Transverse colon (tissue), 4 donors: ENCODE results near the gene CLDN19. TPM values are rescaled to one million over a fixed set of nuclear protein-coding genes. Genes with fewer than 3 reads are reported as not detected.

Experiments used
- DNase-seq: peaks from one replicate; pipeline ENCODE4 v3.0.0-alpha.2; 2019
- H3K27ac ChIP-seq, 4 donors: fragments of 200-600 bp; sonication (generic); 2 replicates each; pipeline ENCODE4 v1.5.1; 2016 to 2018; ENCODE audit warnings: inconsistent platforms in 4 of 4
- H3K27me3 ChIP-seq: fragments of 200-600 bp; sonication (generic); 2 replicates; pipeline ENCODE4 v1.5.1; 2017; ENCODE audit warnings: inconsistent platforms
- H3K36me3 ChIP-seq, 4 donors: fragments of 200-600 bp; sonication (generic); 2 replicates each; pipeline ENCODE4 v1.5.1; 2017 to 2019; ENCODE audit warnings: inconsistent platforms in 4 of 4
- H3K4me1 ChIP-seq, 4 donors: fragments of 200-600 bp; sonication (generic); 2 replicates each; pipeline ENCODE4 v1.5.1; 2017 to 2020; ENCODE audit warnings: inconsistent platforms in 4 of 4
- H3K4me3 ChIP-seq, 4 donors: fragments of 200-600 bp; sonication (generic); 1 replicate in 1 of 4; 2 replicates in 3 of 4; pipeline versions ENCODE4 v1.5.1 to v1.6.1; 2017 to 2019; ENCODE audit warnings: inconsistent platforms in 4 of 4
- H3K9me3 ChIP-seq, 2 donors: fragments of 200-600 bp; sonication (generic); 2 replicates each; pipeline ENCODE4 v1.5.1; 2017 to 2019; ENCODE audit warnings: inconsistent platforms in 2 of 2
- CTCF ChIP-seq, 5 experiments: fragments of 200-600 bp in 3 of 5; fragments of 450-650 bp in 2 of 5; sonication (generic) in 3 of 5; IDR thresholded peaks; 1 replicate in 2 of 5; 2 replicates in 3 of 5; pipeline ENCODE4 v1.5.1; 2016 to 2017; ENCODE audit warnings: antibody characterized with exemption in 5 of 5, inconsistent platforms in 3 of 5, mild to moderate bottlenecking in 2 of 5, moderate library complexity in 1 of 5
- EP300 ChIP-seq: sonication (generic); formaldehyde crosslinking; IDR thresholded peaks from one replicate; pipeline ENCODE4 v1.6.1; 2017; ENCODE audit warnings: antibody characterized with exemption, low read depth
- POLR2A ChIP-seq: fragments of 450-650 bp; IDR thresholded peaks from one replicate; pipeline ENCODE4 v1.6.1; 2016; ENCODE audit warnings: antibody characterized with exemption, mild to moderate bottlenecking, moderate library complexity
- POLR2AphosphoS5 ChIP-seq, 3 donors: sonication (generic); formaldehyde crosslinking; IDR thresholded peaks; one replicate each; pipeline ENCODE4 v1.6.1; 2016; ENCODE audit warnings: antibody characterized with exemption in 3 of 3
- WGBS, 2 donors: methylation state at CpG; one replicate each; pipeline ENCODE4 v1.1.5; 2018; ENCODE audit warnings: low coverage in 1 of 2; 5-methylcytosine and 5-hydroxymethylcytosine counted together
- in situ Hi-C, 4 donors: fragments of 200-750 bp; cut with MboI; loops; one replicate each; pipeline versions ENCODE4 v1.15.0 to v1.15.1; 2017; ENCODE audit warnings: low sequenced_read_pairs in 3 of 4, low pct_ligation_motif_present in 1 of 4, low pct_unique_long_range_greater_than_20kb in 1 of 4
- intact Hi-C: fragments of 100-400 bp; cut with DNase I; formaldehyde crosslinking; loops from one replicate; pipeline ENCODE4 v1.15.1; 2023; ENCODE audit warnings: low total_unique reads
- total RNA-seq, 4 donors: library from RNA; depleted of rRNA; stranded (reverse); fragments of >200 nt; gene quantifications; one replicate each; pipeline ENCODE4 v1.1.0, GENCODE V29; 2016

The CLDN19 gene
- total RNA-seq, 4 donors from 2014 or later = 0.27 TPM; not detected in 3

GRCh38 chr1:42684139-42684538 is 55.9 kb downstream of the CLDN19 start:
- H3K27me3 ChIP-seq = no peaks in the 10 kb centered on the region
- H3K4me1 ChIP-seq = peaks cover 55 to 69% (median 65%) of the 10 kb centered on the region in 4 donors
- WGBS, 2 donors = 20% methylated on average over 5 of the region's 5 CpGs; no CpG with 5 or more reads in 1 of the 2 donors
- in situ Hi-C loops = no loop called here
- TF ChIP-seq EP300 = no peak
- TF ChIP-seq CTCF (IDR thresholded peaks at IDR 0.05) = no peak
- no peak for TF ChIP-seq POLR2A
- TF ChIP-seq POLR2AphosphoS5 (IDR thresholded peaks at IDR 0.05) = no peak
- no peaks in the 10 kb centered on the region for H3K36me3 ChIP-seq
- DNase-seq = no peak
- no peaks in the 10 kb centered on the region for H3K9me3 ChIP-seq
- H3K4me3 ChIP-seq = peak overlapping the region; percentile 0 to 96 (median 89)
- intact Hi-C loops = no loop called here
- peak overlapping the region in 3 of 4 donors; percentile 96 to 98 (median 97) for H3K27ac ChIP-seq

Other genes starting within 250 kb of the CLDN19 start
- gene PPIH, start 81.8 kb downstream of the CLDN19 start, total RNA-seq = 10 to 100 TPM in 3 of 4 donors, not detected in 1; 16.9 to 26.5 (median 24.6) TPM
- gene YBX1, start 57.8 kb downstream of the CLDN19 start, total RNA-seq = 100 to 1,000 TPM; 288 to 403 (median 380) TPM
- gene P3H1, start 26.8 kb upstream of the CLDN19 start, total RNA-seq = 10 to 100 TPM in 3 of 4 donors, 1 to 10 TPM in 1; 8.7 to 37.2 (median 10.2) TPM
- 10 to 100 TPM in 1 of 4 donors, 1 to 10 TPM in 3; 4.0 to 81.2 (median 8.1) TPM for gene C1orf50, start 27.0 kb upstream of the CLDN19 start, total RNA-seq
- gene TMEM269, start 44.8 kb upstream of the CLDN19 start, total RNA-seq = under 1 TPM in 1 of 4 donors, not detected in 3; 0.37 TPM
- 10 to 100 TPM; 12.5 to 30.7 (median 14.1) TPM for gene ERMAP, start 76.9 kb upstream of the CLDN19 start, total RNA-seq
- gene SVBP, start 77.2 kb upstream of the CLDN19 start, total RNA-seq = 10 to 100 TPM; 15.3 to 33.3 (median 17.6) TPM
- 10 to 100 TPM in 1 of 4 donors, 1 to 10 TPM in 2, under 1 TPM in 1; 1.00 to 11.3 (median 6.0) TPM for gene ZNF691, start 106.4 kb upstream of the CLDN19 start, total RNA-seq
- 10 to 100 TPM; 37.2 to 98.9 (median 69.1) TPM for gene SLC2A1, start 218.6 kb upstream of the CLDN19 start, total RNA-seq